ENCODE data around the gene ADAMTS17. TPM values are rescaled to one million over a fixed set of nuclear protein-coding genes. Genes with fewer than 3 reads are reported as not detected.

The ADAMTS17 gene
- total RNA-seq, 1 donor from 2014 or later: 2.1 TPM

- intact Hi-C loops (cut with micrococcal nuclease): no loop called here
Measured at GRCh38 chr15:99963096-99963825, 378.5 kb downstream of the ADAMTS17 start.

GRCh38 chr15:99962006-99962561, 379.7 kb downstream of the ADAMTS17 start:
- intact Hi-C loops (cut with micrococcal nuclease): no loop called here

- intact Hi-C loops (cut with micrococcal nuclease): loop anchor here (1.0 kb wide), 1 partner anchor 378 kb away; no protein-coding TSS in a partner anchor
Measured at GRCh38 chr15:99961011-99961441, 380.7 kb downstream of the ADAMTS17 start.

- intact Hi-C loops (cut with micrococcal nuclease): no loop called here
Measured at GRCh38 chr15:99959326-99959725, 382.4 kb downstream of the ADAMTS17 start.

GRCh38 chr15:99958426-99959097, 383.2 kb downstream of the ADAMTS17 start:
- intact Hi-C loops (cut with micrococcal nuclease): no loop called here

- intact Hi-C loops (cut with micrococcal nuclease): no loop called here
Measured at GRCh38 chr15:99957642-99958013, 384.1 kb downstream of the ADAMTS17 start.

- intact Hi-C loops (cut with micrococcal nuclease): no loop called here
Measured at GRCh38 chr15:99956820-99957641, 384.7 kb downstream of the ADAMTS17 start.

GRCh38 chr15:99956022-99956775, 385.6 kb downstream of the ADAMTS17 start:
- intact Hi-C loops (cut with micrococcal nuclease): no loop called here

- intact Hi-C loops (cut with micrococcal nuclease): no loop called here
Measured at GRCh38 chr15:99955532-99955931, 386.2 kb downstream of the ADAMTS17 start.

- intact Hi-C loops (cut with micrococcal nuclease): no loop called here
Measured at GRCh38 chr15:99955181-99955525, 386.6 kb downstream of the ADAMTS17 start.

GRCh38 chr15:99954361-99955180, 387.2 kb downstream of the ADAMTS17 start:
- intact Hi-C loops (cut with micrococcal nuclease): no loop called here

GRCh38 chr15:99953886-99954285, 387.9 kb downstream of the ADAMTS17 start:
- intact Hi-C loops (cut with micrococcal nuclease): no loop called here

- intact Hi-C loops (cut with micrococcal nuclease): no loop called here
Measured at GRCh38 chr15:99951511-99951910, 390.3 kb downstream of the ADAMTS17 start.

GRCh38 chr15:99944131-99944530, 397.6 kb downstream of the ADAMTS17 start:
- intact Hi-C loops (cut with micrococcal nuclease): no loop called here

GRCh38 chr15:99943466-99943865, 398.3 kb downstream of the ADAMTS17 start:
- intact Hi-C loops (cut with micrococcal nuclease): no loop called here

- intact Hi-C loops (cut with micrococcal nuclease): no loop called here
Measured at GRCh38 chr15:99932676-99933402, 408.9 kb downstream of the ADAMTS17 start.

- intact Hi-C loops (cut with micrococcal nuclease): loop anchor here (2.0 kb wide), 1 partner anchor 399 kb away; no protein-coding TSS in a partner anchor
Measured at GRCh38 chr15:99931703-99932603, 409.8 kb downstream of the ADAMTS17 start.

GRCh38 chr15:99930696-99931095, 411.1 kb downstream of the ADAMTS17 start:
- intact Hi-C loops (cut with micrococcal nuclease): loop anchor here (2.0 kb wide), 1 partner anchor 400 kb away; no protein-coding TSS in a partner anchor
